ENCODE measurements around the gene BTBD2. TPM values are rescaled to one million over a fixed set of nuclear protein-coding genes. Genes with fewer than 3 reads are reported as not detected.

BTBD2 gene
- total and polyA plus RNA-seq, 2 of the 8 experiments (the other 6 are each of a cell fraction or from before 2014, with no cell fraction given), result 91.7 to 92.3 TPM

GRCh38 chr19:2061495-2062388 is 46.2 kb upstream of the BTBD2 start (continued):
- TF ChIP-seq CHD7 (IDR thresholded peaks at IDR 0.05; ENCODE audit: insufficient replicate concordance, low read length), result no peak
- no peak for TF ChIP-seq POU5F1 (IDR thresholded peaks at IDR 0.05; ENCODE audit: low read depth, low read length)
- TF ChIP-seq GTF2F1 (IDR thresholded peaks at IDR 0.05; ENCODE audit: borderline replicate concordance, low read depth, low read length), result no peak
- TF ChIP-seq SIRT6 (IDR thresholded peaks at IDR 0.05; ENCODE audit: low read length), result no peak
- no peak for TF ChIP-seq KDM5A (IDR thresholded peaks at IDR 0.05; ENCODE audit: low read length)
- TF ChIP-seq RNF2 (IDR thresholded peaks at IDR 0.05; ENCODE audit: borderline replicate concordance, low read depth, low read length, missing control alignments, poor library complexity, severe bottlenecking), result no peak
- TF ChIP-seq KDM4A (IDR thresholded peaks at IDR 0.05; ENCODE audit: low read depth, low read length, severe bottlenecking), result no peak
- TF ChIP-seq TAF1 (IDR thresholded peaks at IDR 0.05; ENCODE audit: low read depth, low read length), result peak; percentile 73
- TF ChIP-seq TEAD4 (IDR thresholded peaks at IDR 0.05; ENCODE audit: low read depth, low read length), result no peak
